GM19455 (cell line): Measurements from ENCODE around the gene CTSS.

Experiments used
- ATAC-seq: cut with Tn5 transposase; IDR thresholded peaks from one replicate; pipeline ENCODE4 v1.9.1; 2021; ENCODE audit not compliant: unreplicated experiment

The CTSS gene

GRCh38 chr1:150706091-150706490 lies 59.5 kb downstream of the CTSS start:
- no peak for ATAC-seq

DNA sequence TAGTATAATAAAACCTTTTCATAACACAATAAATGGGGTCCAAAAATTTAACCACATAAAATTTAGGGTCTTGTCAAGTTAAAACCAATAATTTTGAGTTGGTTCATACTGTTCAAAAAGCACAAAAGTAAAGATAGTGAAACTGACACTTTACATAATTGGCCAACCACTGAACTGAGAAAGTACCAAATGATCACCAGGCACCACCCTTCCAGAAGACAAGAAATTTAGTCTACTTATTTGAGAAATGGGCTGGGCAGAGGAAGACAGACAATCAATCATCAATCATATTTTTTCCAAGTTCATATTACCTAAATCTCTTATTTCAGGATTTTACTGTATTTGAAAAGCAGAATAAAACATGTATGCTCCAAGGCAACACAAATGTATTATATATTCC lies 62.2 kb downstream of the CTSS start:
- ATAC-seq = no peak

GRCh38 chr1:150696995-150697927 lies 68.3 kb downstream of the CTSS start, which contains the start of gene GOLPH3L:
Gene GOLPH3L (minus strand): TSS chr1:150697154. CDS start chr1:150694838, 2,316 bp downstream.
- peak; percentile 97 for ATAC-seq

- ATAC-seq = no peak
Observed at GRCh38 chr1:150696590-150696989, 69.0 kb downstream of the CTSS start.

DNA sequence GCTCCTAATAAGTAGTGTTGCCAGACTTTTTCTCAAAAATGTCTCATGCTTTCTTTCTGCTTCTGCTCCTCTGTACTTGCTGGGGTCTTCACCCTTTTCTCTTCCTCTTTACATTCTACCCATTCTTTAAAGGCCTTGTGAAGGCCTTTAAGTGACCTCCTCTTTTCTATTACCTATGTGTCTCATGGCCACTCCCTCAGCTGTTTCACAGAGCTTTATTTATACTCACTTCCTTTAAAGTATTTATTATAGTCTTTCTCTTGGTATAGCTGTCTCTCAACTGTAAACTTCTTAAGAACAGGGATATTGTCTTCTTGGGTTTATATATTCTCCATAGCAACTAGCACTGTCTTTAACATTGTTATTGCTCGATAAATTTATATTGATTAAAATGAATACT lies 69.4 kb downstream of the CTSS start:
- no peak for ATAC-seq

DNA sequence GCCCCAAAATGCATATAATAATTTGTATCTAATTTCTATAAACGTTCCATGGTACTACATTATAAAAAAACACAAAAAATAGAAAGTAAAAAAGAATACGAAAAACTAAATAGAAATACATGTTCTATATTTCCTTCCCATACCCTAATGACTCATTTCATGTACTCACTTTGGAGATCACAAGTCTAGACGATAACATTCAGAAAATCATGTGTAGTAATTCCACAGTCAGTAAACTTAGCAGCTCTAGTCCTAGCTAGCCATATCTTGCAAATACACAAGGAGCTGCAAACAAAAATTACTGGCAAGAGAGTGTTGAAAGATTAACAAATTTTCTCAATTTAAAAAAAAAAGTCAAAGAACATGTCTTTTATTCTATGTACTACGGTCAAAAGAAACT lies 70.0 kb downstream of the CTSS start:
- no peak for ATAC-seq

GRCh38 chr1:150692720-150693119 lies 72.9 kb downstream of the CTSS start:
- ATAC-seq = no peak

GRCh38 chr1:150688763-150689162 lies 76.8 kb downstream of the CTSS start:
- ATAC-seq = no peak

- ATAC-seq = no peak
Observed at GRCh38 chr1:150686275-150686674, 79.3 kb downstream of the CTSS start.

- no peak for ATAC-seq
Observed at GRCh38 chr1:150683914-150684313, 81.7 kb downstream of the CTSS start.
